Measurements from ENCODE around the gene NME1. TPM values are rescaled to one million over a fixed set of nuclear protein-coding genes. Genes with fewer than 3 reads are reported as not detected.

NME1 gene
- polyA plus RNA-seq, 1 of the 3 experiments (the other 2 are of a cell fraction), result 654 TPM

- peaks cover 10% of the 10 kb centered on the region for H3F3A ChIP-seq (replicated peaks; ENCODE audit: insufficient read depth)
- peaks cover 9 to 12% of the 10 kb centered on the region in 2 experiments for H3K4me1 ChIP-seq (ENCODE audit: control insufficient read depth in 1 of 2, insufficient read depth in 2 of 2, low read depth in 1 of 2, low read length in 1 of 2)
- H3K9ac ChIP-seq, result peak overlapping the region; percentile 96
- ChIA-PET CTCF (interaction anchor here (0.7 to 3.9 kb wide), 12 partner anchors 9 to 257 kb away, joined by 3 to 25 read pairs (median 3); partner anchors contain the start of genes NME1 and NME2), POLR2A (interaction anchor here (0.5 to 2.2 kb wide), 6 partner anchors 28 to 455 kb away, joined by 3 to 12 read pairs (median 6); partner anchors contain the start of genes NME1 and TOB1)
- peaks cover 52% of the 10 kb centered on the region for H3K79me2 ChIP-seq (ENCODE audit: insufficient read depth)
- TF ChIP-seq NFIC (IDR thresholded peaks at IDR 0.05; ENCODE audit: borderline replicate concordance) (no peak), JUND (IDR thresholded peaks at IDR 0.05) (no peak), RAD21 (IDR thresholded peaks at IDR 0.05; ENCODE audit: low read length) (peak; percentile 13; the same call in 1 of the 2 replicates), USF1 (IDR thresholded peaks at IDR 0.05; ENCODE audit: borderline replicate concordance, low read depth) (no peak), NRF1 (IDR thresholded peaks at IDR 0.05; ENCODE audit: low read depth, low read length) (0 out of 2 replicates have a peak, but pooled peaks have one; percentile 20)
- no peaks in the 10 kb centered on the region for H3K27me3 ChIP-seq (ENCODE audit: insufficient read depth)
- no peaks in the 10 kb centered on the region for H3K9me3 ChIP-seq
- peak overlapping the region; percentile 87 for H3K4me2 ChIP-seq
- peak overlapping the region; percentile 76; the same call in 1 of the 2 replicates for H2AFZ ChIP-seq (ENCODE audit: low read depth)
- H4K20me1 ChIP-seq (ENCODE audit: insufficient read depth), result peaks cover 47% of the 10 kb centered on the region
- H3K27ac ChIP-seq (ENCODE audit: low read depth in 2 of 2, low read length in 1 of 2), result peak overlapping the region; percentile 66 to 89
- 1% methylated on average over 18 of the region's 42 CpGs for WGBS (ENCODE audit: low lambda C conversion rate)
- H3K4me3 ChIP-seq (ENCODE audit: low read depth in 2 of 2, low read length in 1 of 2), result peak overlapping the region; percentile 73 to 86
- peaks cover 0 to 10% of the 10 kb centered on the region in 2 experiments for H3K36me3 ChIP-seq (replicated peaks in 1 of 2; ENCODE audit: control insufficient read depth in 1 of 2, insufficient read depth in 2 of 2, low read length in 1 of 2)
- peak; percentile 83 for DNase-seq
- H3K9me2 ChIP-seq, result no peaks in the 10 kb centered on the region
Observed at GRCh38 chr17:51120357-51120738, 33.0 kb upstream of the NME1 start.

DNA sequence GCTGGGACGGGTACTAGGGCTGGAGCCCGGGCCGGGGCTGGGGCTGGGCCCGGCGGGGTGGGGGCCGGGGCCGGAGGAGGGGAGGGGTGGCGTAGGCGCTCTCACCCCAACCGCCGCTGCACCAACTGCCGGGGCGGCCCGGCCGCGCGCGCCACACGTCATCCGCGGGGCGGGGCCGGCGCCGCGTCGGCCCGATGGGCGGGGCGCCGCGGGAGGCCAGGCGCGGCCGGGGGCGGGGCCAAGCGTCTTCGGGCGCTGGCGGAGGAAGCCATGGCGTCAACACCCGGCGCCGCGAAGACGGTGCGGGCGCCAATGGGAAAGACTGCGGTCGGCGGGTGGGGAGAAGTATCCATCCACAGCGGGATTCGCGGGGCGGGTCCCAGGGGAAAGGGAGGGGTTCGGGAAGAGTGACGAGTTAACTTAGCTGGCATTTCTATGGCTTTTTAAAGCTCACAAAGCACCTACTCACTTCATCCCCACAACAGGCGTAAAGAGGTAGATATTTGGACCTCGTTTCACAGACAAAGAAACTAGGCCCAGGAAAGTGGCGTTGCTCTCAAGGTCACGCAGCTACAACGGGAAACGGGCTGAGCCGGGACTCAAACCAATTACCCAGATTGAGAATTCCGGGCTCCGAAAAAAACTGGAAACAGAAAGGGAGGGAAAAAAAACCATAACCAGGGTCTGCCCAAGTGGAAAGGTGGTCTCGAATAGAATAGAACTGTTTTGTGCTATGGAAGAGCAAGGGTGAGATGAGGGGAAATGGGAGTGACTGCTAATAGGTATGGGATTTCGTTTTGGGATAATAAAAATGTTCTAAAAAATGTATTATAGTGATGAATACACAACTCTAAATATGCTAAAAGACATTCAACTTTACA, 32.4 kb upstream of the NME1 start, which contains the start of gene SPAG9:
Gene SPAG9 (minus strand): TSS at position 130 of the 881 bp plus-strand sequence. CDS start 212 bp downstream, outside the sequence.
- Histone ChIP-seq H3F3A (replicated peaks; ENCODE audit: insufficient read depth) (peaks cover 10% of the 10 kb centered on the region), H3K27me3 (ENCODE audit: insufficient read depth) (no peaks in the 10 kb centered on the region), H3K4me3 (ENCODE audit: low read depth in 2 of 2, low read length in 1 of 2) (peak within 1 kb of the TSS; percentile 73 to 86), H3K36me3 (replicated peaks in 1 of 2; ENCODE audit: control insufficient read depth in 1 of 2, insufficient read depth in 2 of 2, low read length in 1 of 2) (peaks cover 0 to 10% of the 10 kb centered on the region in 2 experiments), H2AFZ (ENCODE audit: low read depth) (peak within 1 kb of the TSS; percentile 97), H3K79me2 (ENCODE audit: insufficient read depth) (peaks cover 46% of the 10 kb centered on the region), H4K20me1 (ENCODE audit: insufficient read depth) (peaks cover 41% of the 10 kb centered on the region), H3K9me2 (no peaks in the 10 kb centered on the region), H3K4me1 (ENCODE audit: control insufficient read depth in 1 of 2, insufficient read depth in 2 of 2, low read depth in 1 of 2, low read length in 1 of 2) (peaks cover 9 to 12% of the 10 kb centered on the region in 2 experiments), H3K9me3 (no peaks in the 10 kb centered on the region), H3K4me2 (peak within 1 kb of the TSS; percentile 89), H3K9ac (peak within 1 kb of the TSS; percentile 98), H3K27ac (ENCODE audit: low read depth in 2 of 2, low read length in 1 of 2) (peak within 1 kb of the TSS; percentile 92 to 98)
- ChIA-PET CTCF (interaction anchor here (0.6 to 3.9 kb wide), 11 partner anchors 10 to 257 kb away, joined by 3 to 25 read pairs (median 3); partner anchors contain the start of genes NME1 and NME2), POLR2A (interaction anchor here (0.6 to 2.2 kb wide), 7 partner anchors 10 to 255 kb away, joined by 3 to 12 read pairs (median 5); partner anchors contain the start of genes NME1 and TOB1)
- WGBS (ENCODE audit: low lambda C conversion rate), result under 1% methylated on average over 42 of the region's 68 CpGs
- peak; percentile 100 for DNase-seq
- TF ChIP-seq YY1 (IDR thresholded peaks at IDR 0.05; ENCODE audit: low read depth), result peak; percentile 63
- TF ChIP-seq CHD2 (IDR thresholded peaks at IDR 0.05; ENCODE audit: low read length, partially characterized antibody), result peak; percentile 95
- TF ChIP-seq MXI1 (IDR thresholded peaks at IDR 0.05; ENCODE audit: low read depth, low read length), result peak; percentile 69; the same call in 1 of the 2 replicates
- peak; percentile 61; the same call in 1 of the 2 replicates for TF ChIP-seq ZBTB33 (IDR thresholded peaks at IDR 0.05; ENCODE audit: borderline replicate concordance, low read depth)
- peak; percentile 6; the same call in 1 of the 2 replicates for TF ChIP-seq NRF1 (IDR thresholded peaks at IDR 0.05; ENCODE audit: low read depth, low read length)
- peak; percentile 37 for TF ChIP-seq PBX3 (IDR thresholded peaks at IDR 0.05)
- no peak for TF ChIP-seq IRF3 (IDR thresholded peaks at IDR 0.05; ENCODE audit: low read depth, low read length)
- peak; percentile 38; the same call in 1 of the 2 replicates for TF ChIP-seq ELF1 (IDR thresholded peaks at IDR 0.05)
- TF ChIP-seq JUND (IDR thresholded peaks at IDR 0.05), result no peak
- TF ChIP-seq GABPA (IDR thresholded peaks at IDR 0.05; ENCODE audit: low read depth), result no peak
- TF ChIP-seq FOXM1 (IDR thresholded peaks at IDR 0.05; ENCODE audit: low read depth), result no peak
- no peak for TF ChIP-seq TCF12 (IDR thresholded peaks at IDR 0.05)
- TF ChIP-seq, protein P1, sequence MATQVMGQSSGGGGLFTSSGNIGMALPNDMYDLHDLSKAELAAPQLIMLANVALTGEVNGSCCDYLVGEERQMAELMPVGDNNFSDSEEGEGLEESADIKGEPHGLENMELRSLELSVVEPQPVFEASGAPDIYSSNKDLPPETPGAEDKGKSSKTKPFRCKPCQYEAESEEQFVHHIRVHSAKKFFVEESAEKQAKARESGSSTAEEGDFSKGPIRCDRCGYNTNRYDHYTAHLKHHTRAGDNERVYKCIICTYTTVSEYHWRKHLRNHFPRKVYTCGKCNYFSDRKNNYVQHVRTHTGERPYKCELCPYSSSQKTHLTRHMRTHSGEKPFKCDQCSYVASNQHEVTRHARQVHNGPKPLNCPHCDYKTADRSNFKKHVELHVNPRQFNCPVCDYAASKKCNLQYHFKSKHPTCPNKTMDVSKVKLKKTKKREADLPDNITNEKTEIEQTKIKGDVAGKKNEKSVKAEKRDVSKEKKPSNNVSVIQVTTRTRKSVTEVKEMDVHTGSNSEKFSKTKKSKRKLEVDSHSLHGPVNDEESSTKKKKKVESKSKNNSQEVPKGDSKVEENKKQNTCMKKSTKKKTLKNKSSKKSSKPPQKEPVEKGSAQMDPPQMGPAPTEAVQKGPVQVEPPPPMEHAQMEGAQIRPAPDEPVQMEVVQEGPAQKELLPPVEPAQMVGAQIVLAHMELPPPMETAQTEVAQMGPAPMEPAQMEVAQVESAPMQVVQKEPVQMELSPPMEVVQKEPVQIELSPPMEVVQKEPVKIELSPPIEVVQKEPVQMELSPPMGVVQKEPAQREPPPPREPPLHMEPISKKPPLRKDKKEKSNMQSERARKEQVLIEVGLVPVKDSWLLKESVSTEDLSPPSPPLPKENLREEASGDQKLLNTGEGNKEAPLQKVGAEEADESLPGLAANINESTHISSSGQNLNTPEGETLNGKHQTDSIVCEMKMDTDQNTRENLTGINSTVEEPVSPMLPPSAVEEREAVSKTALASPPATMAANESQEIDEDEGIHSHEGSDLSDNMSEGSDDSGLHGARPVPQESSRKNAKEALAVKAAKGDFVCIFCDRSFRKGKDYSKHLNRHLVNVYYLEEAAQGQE (IDR thresholded peaks at IDR 0.05; ENCODE audit: low read depth, low read length), result peak; percentile 53

Measured in SK-N-SH (cell line).